Effector CD4-positive, alpha-beta T cell (primary cell): ENCODE measurements around the gene TBC1D3B.
"Not testable (repeated sequence)": the region's sequence is repeated elsewhere in the genome, so short reads cannot be mapped to it uniquely, and the experiment has no call there.

Experiments
- DNase-seq: peaks from one replicate; pipeline ENCODE4 v3.0.0-alpha.2; 2020

TBC1D3B gene

GRCh38 chr17:36198831-36199465 lies 22.5 kb upstream of the TBC1D3B start:
- DNase-seq, result no peak

- no peak for DNase-seq
Measured at GRCh38 chr17:36197387-36197703, 20.9 kb upstream of the TBC1D3B start.

GRCh38 chr17:36196131-36196486 lies 19.7 kb upstream of the TBC1D3B start:
- DNase-seq, result no peak

- no peak for DNase-seq
Measured at GRCh38 chr17:36195434-36196130, 19.1 kb upstream of the TBC1D3B start.

- DNase-seq, result not testable (repeated sequence)
Measured at GRCh38 chr17:36194832-36195433, 18.5 kb upstream of the TBC1D3B start.

GRCh38 chr17:36194147-36194831 lies 17.9 kb upstream of the TBC1D3B start:
- not testable (repeated sequence) for DNase-seq

- DNase-seq, result no peak
Measured at GRCh38 chr17:36193216-36193775, 16.9 kb upstream of the TBC1D3B start.

GRCh38 chr17:36190549-36191330 lies 14.3 kb upstream of the TBC1D3B start:
- not testable (repeated sequence) for DNase-seq

GRCh38 chr17:36189993-36190392 lies 13.6 kb upstream of the TBC1D3B start:
- DNase-seq, result not testable (repeated sequence)

GRCh38 chr17:36188891-36189306 lies 12.5 kb upstream of the TBC1D3B start:
- no peak for DNase-seq

- not testable (repeated sequence) for DNase-seq
Measured at GRCh38 chr17:36187943-36188665, 11.7 kb upstream of the TBC1D3B start.

- not testable (repeated sequence) for DNase-seq
Measured at GRCh38 chr17:36186810-36187763, 10.7 kb upstream of the TBC1D3B start.

- DNase-seq, result no peak
Measured at GRCh38 chr17:36185416-36185815, 9.0 kb upstream of the TBC1D3B start.

- no peak for DNase-seq
Measured at GRCh38 chr17:36184023-36184765, 7.8 kb upstream of the TBC1D3B start.

- DNase-seq, result no peak
Measured at GRCh38 chr17:36183001-36183971, 6.8 kb upstream of the TBC1D3B start.

GRCh38 chr17:36182176-36183000 lies 6.0 kb upstream of the TBC1D3B start:
- DNase-seq, result no peak

GRCh38 chr17:36181446-36182175 lies 5.2 kb upstream of the TBC1D3B start:
- DNase-seq, result not testable (repeated sequence)
